ENCODE data around the gene C6orf120.
A peak's percentile ranks its signal among the peaks of the same experiment; 100 is the strongest.

The C6orf120 gene

DNA sequence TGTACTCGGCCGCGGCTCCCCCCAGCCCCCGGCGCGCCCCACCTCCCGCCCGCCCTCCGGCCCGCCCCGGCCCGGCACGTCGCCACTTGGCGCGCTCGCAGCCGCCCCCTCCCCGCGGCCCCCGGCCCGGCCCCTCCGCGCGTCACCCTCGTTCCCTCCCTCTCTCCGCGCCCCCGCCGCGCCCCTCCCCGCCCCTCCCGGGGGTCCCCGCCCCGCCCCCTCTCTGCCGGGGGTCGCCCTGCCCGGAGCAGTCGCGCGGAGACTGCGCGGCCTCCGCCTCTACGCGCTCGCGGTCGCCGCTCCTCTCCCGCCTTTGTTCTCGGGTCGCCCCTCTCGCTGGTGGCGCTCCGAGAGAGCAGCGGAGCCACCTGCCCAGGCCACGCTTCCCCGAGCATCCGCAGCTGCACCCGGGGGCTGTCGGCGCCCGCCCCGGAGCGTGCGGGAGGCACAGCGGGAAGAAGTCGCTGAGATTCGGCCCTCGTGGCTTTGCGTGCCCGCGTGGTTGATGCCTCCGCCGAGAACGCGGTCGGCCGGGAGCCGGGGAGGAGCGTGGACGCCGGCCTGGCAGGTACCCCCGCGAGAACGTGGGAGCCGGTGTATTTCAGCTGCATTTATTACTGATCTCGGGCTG, 22.7 kb downstream of the C6orf120 start, which contains the start of gene PHF10:
TSS of gene PHF10 (minus strand) at position 7 of the 631 bp plus-strand sequence. CDS start 569 bp downstream, outside the sequence.
- Histone ChIP-seq H3K9ac (ENCODE audit: low read length) (peak within 1 kb of the TSS; percentile 87), H4K20me1 (ENCODE audit: insufficient read depth, low read length) (peaks cover 16% of the 10 kb centered on the region), H2AFZ (ENCODE audit: low read depth, low read length) (peak within 1 kb of the TSS; percentile 77), H3K4me2 (ENCODE audit: low read length) (peak within 1 kb of the TSS; percentile 97), H3K79me2 (ENCODE audit: low read length) (peaks cover 39% of the 10 kb centered on the region), H3K27ac (ENCODE audit: low read length) (peak within 1 kb of the TSS; percentile 69), H3K4me3 (ENCODE audit: low read length) (peak within 1 kb of the TSS; percentile 99), H3K27me3 (ENCODE audit: low read depth, low read length) (no peaks in the 10 kb centered on the region), H3K36me3 (replicated peaks; ENCODE audit: low read depth, low read length) (no peaks in the 10 kb centered on the region), H3K4me1 (ENCODE audit: low read length) (peaks cover 14% of the 10 kb centered on the region; the same call in 1 of the 2 replicates), H3K9me3 (ENCODE audit: insufficient read depth, low read length) (no peaks in the 10 kb centered on the region)
- TF ChIP-seq EZH2phosphoT487 (IDR thresholded peaks at IDR 0.05; ENCODE audit: low read depth), result no peak
- TF ChIP-seq, protein P1, sequence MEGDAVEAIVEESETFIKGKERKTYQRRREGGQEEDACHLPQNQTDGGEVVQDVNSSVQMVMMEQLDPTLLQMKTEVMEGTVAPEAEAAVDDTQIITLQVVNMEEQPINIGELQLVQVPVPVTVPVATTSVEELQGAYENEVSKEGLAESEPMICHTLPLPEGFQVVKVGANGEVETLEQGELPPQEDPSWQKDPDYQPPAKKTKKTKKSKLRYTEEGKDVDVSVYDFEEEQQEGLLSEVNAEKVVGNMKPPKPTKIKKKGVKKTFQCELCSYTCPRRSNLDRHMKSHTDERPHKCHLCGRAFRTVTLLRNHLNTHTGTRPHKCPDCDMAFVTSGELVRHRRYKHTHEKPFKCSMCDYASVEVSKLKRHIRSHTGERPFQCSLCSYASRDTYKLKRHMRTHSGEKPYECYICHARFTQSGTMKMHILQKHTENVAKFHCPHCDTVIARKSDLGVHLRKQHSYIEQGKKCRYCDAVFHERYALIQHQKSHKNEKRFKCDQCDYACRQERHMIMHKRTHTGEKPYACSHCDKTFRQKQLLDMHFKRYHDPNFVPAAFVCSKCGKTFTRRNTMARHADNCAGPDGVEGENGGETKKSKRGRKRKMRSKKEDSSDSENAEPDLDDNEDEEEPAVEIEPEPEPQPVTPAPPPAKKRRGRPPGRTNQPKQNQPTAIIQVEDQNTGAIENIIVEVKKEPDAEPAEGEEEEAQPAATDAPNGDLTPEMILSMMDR (IDR thresholded peaks at IDR 0.05; ENCODE audit: low read depth, low read length), result no peak

DNA sequence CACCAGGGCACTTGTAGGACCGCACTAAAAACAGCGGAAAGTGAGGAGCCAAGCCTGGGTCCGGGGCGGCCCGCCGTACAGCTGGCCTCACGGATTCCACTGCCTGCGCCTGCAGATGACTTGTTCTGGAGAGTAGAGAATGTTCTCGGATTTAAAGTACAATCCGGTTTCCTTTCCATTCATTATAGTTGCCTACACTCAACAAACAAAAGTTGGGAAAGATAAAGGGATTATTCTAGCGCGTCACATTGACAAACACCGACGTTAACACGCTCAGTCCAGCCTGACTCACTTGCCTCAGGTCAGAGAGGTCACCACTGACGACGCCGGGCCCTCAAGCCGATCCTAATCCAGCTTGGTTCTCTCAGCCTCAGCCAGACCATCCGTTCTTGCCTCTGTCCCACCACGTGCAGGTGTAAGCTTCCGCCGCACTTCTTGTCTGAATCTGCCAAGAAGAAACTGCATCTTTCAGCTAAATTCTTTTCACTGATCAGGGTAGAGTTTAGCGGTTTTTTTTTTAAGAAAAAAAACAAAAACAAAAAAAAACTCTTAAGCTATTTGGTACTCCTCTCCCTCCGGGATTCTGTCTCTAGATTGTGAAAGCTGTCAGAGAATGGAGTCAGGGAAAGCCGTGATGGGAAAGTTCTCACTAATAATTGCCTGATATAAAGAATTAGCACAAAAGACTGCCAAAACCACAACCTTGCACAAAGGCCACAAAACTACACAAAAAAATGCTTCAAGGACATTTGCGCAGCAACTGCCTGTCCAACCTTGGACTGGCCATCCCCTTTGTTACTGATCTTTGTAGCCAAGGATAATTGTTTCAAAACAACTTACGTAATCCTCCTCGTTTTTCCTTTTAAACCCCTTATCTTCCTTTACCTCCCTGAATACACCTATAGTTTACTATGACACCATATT, 23.5 kb downstream of the C6orf120 start:
- Histone ChIP-seq H3K36me3 (replicated peaks; ENCODE audit: low read depth, low read length) (no peaks in the 10 kb centered on the region), H4K20me1 (ENCODE audit: insufficient read depth, low read length) (peaks cover 16% of the 10 kb centered on the region), H3K4me2 (ENCODE audit: low read length) (peak overlapping the region; percentile 97), H2AFZ (ENCODE audit: low read depth, low read length) (peak overlapping the region; percentile 77), H3K27ac (ENCODE audit: low read length) (peak overlapping the region; percentile 39; the same call in 1 of the 2 replicates), H3K4me1 (ENCODE audit: low read length) (peaks cover 14% of the 10 kb centered on the region; the same call in 1 of the 2 replicates), H3K9ac (ENCODE audit: low read length) (peak overlapping the region; percentile 87), H3K9me3 (ENCODE audit: insufficient read depth, low read length) (no peaks in the 10 kb centered on the region), H3K79me2 (ENCODE audit: low read length) (peaks cover 32% of the 10 kb centered on the region), H3K27me3 (ENCODE audit: low read depth, low read length) (no peaks in the 10 kb centered on the region), H3K4me3 (ENCODE audit: low read length) (peak overlapping the region; percentile 94)
- TF ChIP-seq, protein P1 (IDR thresholded peaks at IDR 0.05; ENCODE audit: low read depth, low read length), result no peak
- TF ChIP-seq EZH2phosphoT487 (IDR thresholded peaks at IDR 0.05; ENCODE audit: low read depth), result no peak

DNA sequence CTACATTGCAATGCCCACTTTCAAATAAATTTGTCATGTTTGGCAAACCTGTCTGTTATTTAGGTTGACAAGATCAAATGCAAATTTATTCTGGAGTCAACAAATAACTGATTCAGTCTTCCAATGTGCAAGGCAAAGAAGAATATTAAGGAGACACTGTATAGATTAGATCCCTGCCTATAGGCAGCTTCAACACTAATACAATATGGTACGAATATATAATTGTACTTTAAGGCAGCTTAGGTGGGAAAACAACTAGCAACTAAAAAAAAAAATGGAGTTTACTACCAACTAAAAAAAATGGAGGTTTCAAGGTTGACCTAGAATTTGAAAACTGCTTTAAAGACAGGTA, 24.1 kb downstream of the C6orf120 start:
- no peaks in the 10 kb centered on the region for H3K36me3 ChIP-seq (replicated peaks; ENCODE audit: low read depth, low read length)
- H3K9ac ChIP-seq (ENCODE audit: low read length), result no peak overlapping the region
- no peak overlapping the region for H3K4me3 ChIP-seq (ENCODE audit: low read length)
- H3K9me3 ChIP-seq (ENCODE audit: insufficient read depth, low read length), result no peaks in the 10 kb centered on the region
- H3K27me3 ChIP-seq (ENCODE audit: low read depth, low read length), result no peaks in the 10 kb centered on the region
- H2AFZ ChIP-seq (ENCODE audit: low read depth, low read length), result no peak overlapping the region
- no peak overlapping the region for H3K27ac ChIP-seq (ENCODE audit: low read length)
- H4K20me1 ChIP-seq (ENCODE audit: insufficient read depth, low read length), result peaks cover 16% of the 10 kb centered on the region
- peaks cover 26% of the 10 kb centered on the region for H3K79me2 ChIP-seq (ENCODE audit: low read length)
- TF ChIP-seq EZH2phosphoT487 (IDR thresholded peaks at IDR 0.05; ENCODE audit: low read depth), result no peak
- TF ChIP-seq, protein P1 (IDR thresholded peaks at IDR 0.05; ENCODE audit: low read depth, low read length), result no peak
- peaks cover 14% of the 10 kb centered on the region; the same call in 1 of the 2 replicates for H3K4me1 ChIP-seq (ENCODE audit: low read length)
- H3K4me2 ChIP-seq (ENCODE audit: low read length), result no peak overlapping the region

DNA sequence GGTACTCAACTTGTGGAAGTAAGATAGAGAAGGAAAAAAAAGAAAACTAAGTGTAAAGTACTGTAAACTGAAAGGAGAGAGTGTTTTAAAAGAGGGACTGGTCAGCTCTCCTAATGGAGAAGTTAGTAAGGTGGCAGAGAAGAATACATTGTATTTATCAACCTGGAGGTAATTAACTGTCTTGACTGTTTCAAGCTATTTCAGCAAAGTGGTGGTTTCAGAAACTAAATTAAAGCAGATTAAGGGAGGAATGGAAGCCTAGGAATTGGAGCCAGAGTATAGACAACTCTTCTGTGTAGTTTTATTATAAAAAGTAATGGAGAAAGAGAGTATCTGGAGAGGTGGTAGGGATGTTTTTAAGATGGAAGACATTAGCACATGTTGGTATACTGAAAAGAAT, 25.0 kb downstream of the C6orf120 start:
- Histone ChIP-seq H3K9me3 (ENCODE audit: insufficient read depth, low read length) (no peaks in the 10 kb centered on the region), H2AFZ (ENCODE audit: low read depth, low read length) (no peak overlapping the region), H3K27ac (ENCODE audit: low read length) (no peak overlapping the region), H3K4me1 (ENCODE audit: low read length) (peaks cover 11% of the 10 kb centered on the region; the same call in 1 of the 2 replicates), H3K9ac (ENCODE audit: low read length) (no peak overlapping the region), H3K27me3 (ENCODE audit: low read depth, low read length) (no peaks in the 10 kb centered on the region), H3K79me2 (ENCODE audit: low read length) (peaks cover 17% of the 10 kb centered on the region), H3K4me2 (ENCODE audit: low read length) (no peak overlapping the region), H3K4me3 (ENCODE audit: low read length) (no peak overlapping the region), H3K36me3 (replicated peaks; ENCODE audit: low read depth, low read length) (no peaks in the 10 kb centered on the region), H4K20me1 (ENCODE audit: insufficient read depth, low read length) (peaks cover 13% of the 10 kb centered on the region)
- no peak for TF ChIP-seq EZH2phosphoT487 (IDR thresholded peaks at IDR 0.05; ENCODE audit: low read depth)
- TF ChIP-seq, protein P1 (IDR thresholded peaks at IDR 0.05; ENCODE audit: low read depth, low read length), result no peak
